GM19240 (cell line): ENCODE measurements around the gene RAMAC.
"Not testable (repeated sequence)": the region's sequence is repeated elsewhere in the genome, so short reads cannot be mapped to it uniquely, and the experiment has no call there.

Experiments
- DNase-seq: peaks from one replicate; pipeline ENCODE4 v3.0.0; 2011; ENCODE audit warnings: low spot score; ENCODE audit not compliant: insufficient read length

RAMAC gene

GRCh38 chr15:82985688-82986441 lies at the start of gene RAMAC:
Gene RAMAC, plus strand, starts transcription at chr15:82986210. Its CDS starts 2,809 bp downstream, at chr15:82989019.
- DNase-seq = peak; percentile 79

GRCh38 chr15:82936966-82937711 lies 48.9 kb upstream of the RAMAC start:
- no peak for DNase-seq

DNA sequence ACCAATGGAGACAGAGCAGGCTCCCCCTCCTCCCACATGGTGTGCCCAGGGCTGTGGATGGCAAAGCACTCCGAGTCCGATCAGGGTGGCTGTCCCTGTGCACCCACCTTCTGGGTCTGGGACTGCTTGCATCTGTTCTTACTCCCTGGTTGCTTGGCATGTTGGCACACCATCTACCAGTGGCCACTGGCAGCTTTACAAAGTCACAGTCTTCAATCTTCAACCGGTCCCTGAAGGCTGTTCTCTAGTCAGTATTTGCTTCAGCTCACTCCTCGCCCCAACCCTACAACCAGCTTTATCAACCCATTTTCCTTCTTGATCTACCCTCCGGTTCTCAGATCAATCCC lies 48.3 kb upstream of the RAMAC start:
- DNase-seq = no peak

- DNase-seq = not testable (repeated sequence)
Observed at GRCh38 chr15:82939678-82940077, 46.3 kb upstream of the RAMAC start.

GRCh38 chr15:82942691-82943090 lies 43.3 kb upstream of the RAMAC start:
- DNase-seq = no peak

DNA sequence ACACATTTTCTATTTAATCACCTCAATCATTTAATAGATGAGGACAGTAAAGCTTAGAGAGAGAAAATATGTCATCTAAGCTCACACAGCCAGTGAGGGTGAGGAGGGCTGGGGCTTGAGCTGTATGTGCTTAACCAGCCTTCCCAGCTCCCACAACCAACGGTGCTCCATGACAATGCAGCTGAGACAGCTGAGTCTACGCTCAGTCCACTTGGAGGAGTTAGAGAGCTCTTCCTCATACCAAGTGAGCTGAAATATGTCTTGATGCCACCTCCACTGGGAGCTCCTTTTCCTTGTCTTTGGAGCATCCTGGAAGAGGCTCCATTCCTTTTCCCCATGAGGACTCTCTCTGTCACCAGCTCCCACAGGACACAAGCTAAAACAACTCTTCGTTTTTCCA lies 42.8 kb upstream of the RAMAC start:
- DNase-seq = no peak

DNA sequence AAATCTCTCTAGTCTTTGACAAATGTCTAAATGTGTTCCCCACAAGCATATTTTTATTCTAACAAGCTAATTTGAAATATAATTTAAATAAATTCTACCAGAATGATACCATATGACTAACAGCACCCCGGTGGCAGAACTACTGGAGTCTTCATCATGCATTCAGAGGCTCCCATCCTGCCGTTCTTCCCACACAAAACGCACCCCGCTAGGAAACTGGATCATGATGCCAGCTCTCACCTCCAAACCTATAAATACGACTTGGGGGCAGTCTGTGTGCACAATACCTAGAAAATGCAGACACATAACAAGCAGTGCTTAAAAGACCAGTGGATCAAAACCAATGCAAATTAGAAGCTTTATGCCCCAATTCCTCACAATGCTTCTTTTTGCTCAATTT lies 42.0 kb upstream of the RAMAC start:
- no peak for DNase-seq

DNA sequence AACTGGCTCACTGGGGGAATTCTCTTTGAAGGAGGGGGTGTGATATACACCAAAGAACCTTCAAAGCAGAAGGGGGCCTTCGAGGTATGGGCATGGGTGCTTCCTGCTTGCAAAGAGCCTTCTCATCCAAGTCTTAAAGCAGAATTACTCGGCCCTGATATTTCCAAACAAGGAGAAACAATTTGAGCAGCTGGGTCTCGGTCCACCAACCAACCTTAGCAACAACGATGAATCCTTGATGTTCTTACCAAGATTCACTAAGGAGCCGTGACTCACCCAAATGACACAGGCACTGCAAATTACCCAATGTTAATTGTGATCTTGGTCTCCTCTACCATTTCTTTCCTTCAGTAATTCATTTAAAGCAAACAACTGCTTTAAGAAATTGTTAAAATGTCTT lies 41.2 kb upstream of the RAMAC start:
- no peak for DNase-seq

- DNase-seq = no peak
Observed at GRCh38 chr15:82945326-82945725, 40.7 kb upstream of the RAMAC start.

DNA sequence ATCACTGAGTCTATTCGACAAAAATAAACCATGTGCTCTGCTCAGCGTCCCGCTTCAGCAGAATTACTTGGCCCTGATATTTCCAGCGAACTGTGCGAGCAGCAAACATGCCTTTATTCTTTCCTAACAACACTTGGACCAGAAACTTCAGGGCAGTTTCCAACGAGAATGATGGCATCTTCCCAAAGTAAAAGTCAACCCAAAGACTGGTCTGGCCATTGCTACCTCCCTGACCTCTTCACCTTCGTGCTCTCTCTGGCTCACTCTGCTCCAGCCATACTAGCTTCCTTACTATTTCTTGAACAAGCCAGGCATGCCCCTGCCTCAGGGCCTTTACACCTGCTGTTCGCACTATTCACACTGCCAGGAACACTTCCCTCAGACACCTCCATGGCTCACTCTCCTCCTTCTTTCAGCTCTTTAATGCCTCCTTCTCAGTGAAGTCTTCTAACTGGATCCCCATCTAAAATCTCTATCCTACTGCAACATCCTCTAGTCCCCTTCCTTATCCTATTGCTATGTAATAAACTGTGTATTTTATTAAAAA lies 39.8 kb upstream of the RAMAC start:
- no peak for DNase-seq

- DNase-seq = no peak
Observed at GRCh38 chr15:82950295-82950694, 35.7 kb upstream of the RAMAC start.

GRCh38 chr15:82950746-82951370 lies 35.2 kb upstream of the RAMAC start:
- no peak for DNase-seq

DNA sequence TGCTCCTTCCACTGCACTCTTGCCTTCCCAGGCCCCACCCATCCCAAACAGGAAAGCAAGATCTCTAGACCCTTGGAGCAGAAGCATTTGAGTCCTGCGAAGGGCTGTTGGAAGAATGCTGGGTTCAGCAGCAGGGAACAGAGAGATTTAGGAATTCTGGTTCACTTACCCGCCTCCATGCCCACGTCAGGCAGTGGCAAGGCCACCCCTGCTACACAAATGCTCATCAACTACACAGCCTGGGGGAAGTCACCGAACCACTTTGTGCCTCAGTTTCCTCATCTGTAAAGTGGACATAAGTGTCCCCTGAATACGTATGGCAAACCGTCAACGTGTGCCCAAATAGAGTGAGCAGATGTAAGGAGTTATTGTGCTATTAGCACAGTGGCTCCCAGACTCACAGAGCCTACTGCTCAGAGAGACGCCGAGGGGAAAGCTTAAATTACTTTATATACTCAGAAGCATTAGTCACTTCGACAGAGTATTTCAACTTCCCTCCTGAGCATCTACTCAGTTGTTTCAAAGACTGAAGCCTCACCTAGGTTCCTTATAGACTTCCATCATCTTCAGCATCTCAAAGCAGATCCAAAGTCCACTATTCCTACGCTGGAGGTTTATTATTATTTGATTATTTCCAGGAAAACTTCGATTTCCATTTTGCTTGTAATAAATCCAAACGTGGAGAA lies 34.4 kb upstream of the RAMAC start:
- no peak for DNase-seq

GRCh38 chr15:82952158-82953081 lies 33.6 kb upstream of the RAMAC start, which contains the start of gene HOMER2:
Gene HOMER2, minus strand, starts transcription at chr15:82952720. Its CDS starts 185 bp downstream, at chr15:82952535.
- no peak for DNase-seq

DNA sequence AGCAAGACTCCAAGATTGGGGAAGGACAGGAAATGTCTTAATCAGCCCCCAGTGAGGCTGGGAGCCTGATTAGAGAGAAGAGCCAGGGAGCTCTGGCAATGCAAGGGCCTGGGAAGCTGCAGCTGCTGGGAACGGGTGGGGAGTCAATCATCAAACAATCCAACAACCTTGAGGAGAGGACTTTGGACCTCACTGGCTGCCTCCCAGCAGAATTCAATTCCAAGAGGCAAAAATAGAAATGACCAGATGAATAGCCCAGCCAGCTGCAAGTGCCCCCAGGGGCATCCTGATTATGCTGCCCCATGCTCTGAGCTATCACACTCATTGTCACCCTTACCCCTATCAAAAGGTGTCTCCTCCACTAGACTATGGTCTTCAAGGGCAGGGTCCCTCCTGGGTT lies 27.4 kb upstream of the RAMAC start:
- no peak for DNase-seq

GRCh38 chr15:82959423-82959822 lies 26.6 kb upstream of the RAMAC start:
- no peak for DNase-seq

DNA sequence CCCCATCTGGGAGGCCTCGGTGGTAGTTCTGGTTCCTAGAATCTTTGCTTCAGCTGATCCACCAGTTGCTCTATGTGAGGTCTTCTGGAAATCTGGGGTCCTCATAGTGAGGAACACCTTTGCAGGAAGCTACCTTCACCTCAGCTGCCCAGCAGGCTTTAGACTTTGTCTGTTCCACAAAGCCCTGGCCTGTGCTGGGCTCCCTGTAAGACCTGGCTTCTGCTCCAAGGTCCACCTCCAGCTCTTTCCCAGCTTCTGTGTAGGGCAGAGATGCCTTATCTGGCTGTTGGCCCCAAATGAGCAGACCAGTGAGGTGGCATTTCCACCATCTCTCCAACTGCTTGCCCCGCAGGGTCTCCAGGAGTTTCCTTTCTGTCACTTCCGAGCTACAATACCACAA lies 25.2 kb upstream of the RAMAC start:
- no peak for DNase-seq

- DNase-seq = no peak
Observed at GRCh38 chr15:82963471-82964341, 22.3 kb upstream of the RAMAC start.

GRCh38 chr15:82964890-82965289 lies 21.1 kb upstream of the RAMAC start:
- DNase-seq = no peak
